ENCODE results near the gene MAT2A. TPM values are rescaled to one million over a fixed set of nuclear protein-coding genes. Genes with fewer than 3 reads are reported as not detected.

MAT2A gene
- polyA plus RNA-seq, 1 donor (not counting 4 experiments of a cell fraction or from before 2014, with no cell fraction given) = 353 TPM

DNA sequence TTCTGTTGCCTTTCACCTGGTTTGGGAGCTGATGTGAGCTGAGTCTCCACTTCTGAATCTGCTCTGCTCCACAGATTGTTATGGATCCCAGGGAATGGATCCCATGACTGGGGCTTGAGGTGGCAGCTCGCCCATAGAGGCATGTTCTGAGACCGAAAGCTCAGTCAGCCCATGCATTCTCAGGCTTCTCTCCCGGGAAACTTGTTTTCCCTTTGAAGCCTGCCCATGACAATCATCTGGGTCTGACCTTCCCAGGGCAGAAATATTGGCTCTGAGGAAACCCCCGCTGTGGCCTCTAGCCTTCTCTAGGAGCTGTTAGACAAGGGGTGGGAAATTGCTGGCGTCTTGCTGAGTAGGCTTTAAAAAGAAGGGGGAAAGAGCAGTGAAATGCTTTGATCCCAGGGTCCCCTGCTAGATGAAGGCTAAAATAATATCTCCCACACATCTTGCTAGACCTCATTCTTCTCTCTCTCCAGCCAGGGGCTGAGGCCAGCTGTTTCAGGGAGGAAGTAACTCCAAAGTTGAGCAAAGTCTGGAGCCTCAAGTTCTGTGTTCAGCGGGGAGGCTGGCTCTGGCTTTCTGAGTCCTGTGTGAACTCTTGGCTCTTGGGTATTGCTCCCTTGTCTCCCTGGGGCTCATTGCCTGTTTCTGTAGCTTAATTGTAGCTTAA is 40.4 kb downstream of the MAT2A start:
- no peaks in the 10 kb centered on the region for H4K20me1 ChIP-seq (ENCODE audit: control insufficient read depth, extremely low read depth, insufficient read depth, low read length)
- H3K9ac ChIP-seq (ENCODE audit: control insufficient read depth, extremely low read depth, insufficient read depth, low read length) = peak overlapping the region; percentile 74
- H3K9me1 ChIP-seq (ENCODE audit: control insufficient read depth, extremely low read depth, insufficient read depth, low read length) = no peaks in the 10 kb centered on the region
- no peak overlapping the region for H2AFZ ChIP-seq (ENCODE audit: control insufficient read depth, low read length)
- peak overlapping the region; percentile 74 to 94 (median 94) for H3K4me3 ChIP-seq (ENCODE audit: control insufficient read depth in 2 of 3, extremely low read depth in 1 of 3, insufficient read depth in 2 of 3, low read depth in 1 of 3, low read length in 3 of 3)
- H3K4me1 ChIP-seq (ENCODE audit: control insufficient read depth, extremely low read depth, insufficient read depth, low read length) = peaks cover 23% of the 10 kb centered on the region
- H3K27me3 ChIP-seq (ENCODE audit: control insufficient read depth, extremely low read depth, insufficient read depth, low read length) = no peaks in the 10 kb centered on the region
- H3K4me2 ChIP-seq (ENCODE audit: control insufficient read depth, extremely low read depth, insufficient read depth, low read depth, low read length) = peak overlapping the region; percentile 99
- TF ChIP-seq EZH2 (IDR thresholded peaks at IDR 0.05; ENCODE audit: low read length) = no peak
- TF ChIP-seq, protein P1, sequence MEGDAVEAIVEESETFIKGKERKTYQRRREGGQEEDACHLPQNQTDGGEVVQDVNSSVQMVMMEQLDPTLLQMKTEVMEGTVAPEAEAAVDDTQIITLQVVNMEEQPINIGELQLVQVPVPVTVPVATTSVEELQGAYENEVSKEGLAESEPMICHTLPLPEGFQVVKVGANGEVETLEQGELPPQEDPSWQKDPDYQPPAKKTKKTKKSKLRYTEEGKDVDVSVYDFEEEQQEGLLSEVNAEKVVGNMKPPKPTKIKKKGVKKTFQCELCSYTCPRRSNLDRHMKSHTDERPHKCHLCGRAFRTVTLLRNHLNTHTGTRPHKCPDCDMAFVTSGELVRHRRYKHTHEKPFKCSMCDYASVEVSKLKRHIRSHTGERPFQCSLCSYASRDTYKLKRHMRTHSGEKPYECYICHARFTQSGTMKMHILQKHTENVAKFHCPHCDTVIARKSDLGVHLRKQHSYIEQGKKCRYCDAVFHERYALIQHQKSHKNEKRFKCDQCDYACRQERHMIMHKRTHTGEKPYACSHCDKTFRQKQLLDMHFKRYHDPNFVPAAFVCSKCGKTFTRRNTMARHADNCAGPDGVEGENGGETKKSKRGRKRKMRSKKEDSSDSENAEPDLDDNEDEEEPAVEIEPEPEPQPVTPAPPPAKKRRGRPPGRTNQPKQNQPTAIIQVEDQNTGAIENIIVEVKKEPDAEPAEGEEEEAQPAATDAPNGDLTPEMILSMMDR (optimal IDR thresholded peaks at IDR 0.05 in 1 of 3, IDR thresholded peaks at IDR 0.05 in 1 of 3, conservative IDR thresholded peaks at IDR 0.05 in 1 of 3; ENCODE audit: extremely low read depth in 1 of 3, insufficient read depth in 2 of 3, low read length in 3 of 3) = no peak
- peak overlapping the region; percentile 64 for H3K27ac ChIP-seq (ENCODE audit: control insufficient read depth, insufficient read depth, low read length)
- peaks cover 15 to 24% of the 10 kb centered on the region in 2 experiments for H3K36me3 ChIP-seq (ENCODE audit: control insufficient read depth in 2 of 2, extremely low read depth in 1 of 2, insufficient read depth in 2 of 2, low read length in 2 of 2)
- FAIRE-seq (no peak), DNase-seq (ENCODE audit: low read depth, low spot score) (no peak)
- H3K9me3 ChIP-seq (ENCODE audit: control insufficient read depth, low read depth, low read length) = no peaks in the 10 kb centered on the region
- dilution Hi-C loops (cut with MboI; ENCODE audit: extremely low pct_ligation_motif_present, low sequenced_read_pairs) = no loop called here
- H3K79me2 ChIP-seq (ENCODE audit: control insufficient read depth, insufficient read depth, low read length) = peaks cover 20% of the 10 kb centered on the region

DNA sequence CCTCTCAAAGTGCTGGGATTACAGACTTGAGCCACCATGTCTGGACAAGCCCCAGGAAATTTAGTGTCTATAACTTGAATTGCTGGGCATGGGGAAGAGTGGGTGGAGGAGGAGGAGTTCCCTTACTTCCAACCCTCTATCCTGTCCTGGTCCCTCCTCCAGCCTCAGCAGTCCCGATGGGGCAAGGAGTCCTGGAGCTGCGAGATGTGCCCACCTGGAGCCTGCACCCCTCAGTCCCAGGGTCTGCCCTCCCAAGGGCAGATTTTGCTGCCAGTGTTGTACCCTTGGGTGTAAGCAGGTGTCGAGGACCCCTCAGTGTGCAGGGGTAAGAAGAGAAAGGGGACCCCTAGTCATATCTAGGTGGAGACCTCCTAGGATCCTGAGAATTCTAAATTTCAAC is 41.2 kb downstream of the MAT2A start:
- no peaks in the 10 kb centered on the region for H3K9me3 ChIP-seq (ENCODE audit: control insufficient read depth, low read depth, low read length)
- no peak overlapping the region for H2AFZ ChIP-seq (ENCODE audit: control insufficient read depth, low read length)
- peaks cover 31% of the 10 kb centered on the region for H3K4me1 ChIP-seq (ENCODE audit: control insufficient read depth, extremely low read depth, insufficient read depth, low read length)
- H3K27ac ChIP-seq (ENCODE audit: control insufficient read depth, insufficient read depth, low read length) = no peak overlapping the region
- H3K9me1 ChIP-seq (ENCODE audit: control insufficient read depth, extremely low read depth, insufficient read depth, low read length) = no peaks in the 10 kb centered on the region
- DNase-seq (ENCODE audit: low read depth, low spot score) (no peak), FAIRE-seq (no peak)
- dilution Hi-C loops (cut with MboI; ENCODE audit: extremely low pct_ligation_motif_present, low sequenced_read_pairs) = no loop called here
- no peak overlapping the region for H3K4me3 ChIP-seq (ENCODE audit: control insufficient read depth in 2 of 3, extremely low read depth in 1 of 3, insufficient read depth in 2 of 3, low read depth in 1 of 3, low read length in 3 of 3)
- no peak overlapping the region for H3K4me2 ChIP-seq (ENCODE audit: control insufficient read depth, extremely low read depth, insufficient read depth, low read depth, low read length)
- no peaks in the 10 kb centered on the region for H4K20me1 ChIP-seq (ENCODE audit: control insufficient read depth, extremely low read depth, insufficient read depth, low read length)
- H3K79me2 ChIP-seq (ENCODE audit: control insufficient read depth, insufficient read depth, low read length) = peaks cover 20% of the 10 kb centered on the region
- TF ChIP-seq, protein P1 (optimal IDR thresholded peaks at IDR 0.05 in 1 of 3, IDR thresholded peaks at IDR 0.05 in 1 of 3, conservative IDR thresholded peaks at IDR 0.05 in 1 of 3; ENCODE audit: extremely low read depth in 1 of 3, insufficient read depth in 2 of 3, low read length in 3 of 3) = no peak
- TF ChIP-seq EZH2 (IDR thresholded peaks at IDR 0.05; ENCODE audit: low read length) = no peak
- H3K9ac ChIP-seq (ENCODE audit: control insufficient read depth, extremely low read depth, insufficient read depth, low read length) = no peak overlapping the region
- H3K36me3 ChIP-seq (ENCODE audit: control insufficient read depth in 2 of 2, extremely low read depth in 1 of 2, insufficient read depth in 2 of 2, low read length in 2 of 2) = peaks cover 15 to 24% of the 10 kb centered on the region in 2 experiments
- H3K27me3 ChIP-seq (ENCODE audit: control insufficient read depth, extremely low read depth, insufficient read depth, low read length) = no peaks in the 10 kb centered on the region
